HG03095 (cell line): Measurements from ENCODE around the gene COL4A3.

Experiments
- ATAC-seq: cut with Tn5 transposase; IDR thresholded peaks from one replicate; pipeline ENCODE4 v1.9.1; 2021; ENCODE audit warnings: moderate library complexity; ENCODE audit not compliant: unreplicated experiment

COL4A3 gene

DNA sequence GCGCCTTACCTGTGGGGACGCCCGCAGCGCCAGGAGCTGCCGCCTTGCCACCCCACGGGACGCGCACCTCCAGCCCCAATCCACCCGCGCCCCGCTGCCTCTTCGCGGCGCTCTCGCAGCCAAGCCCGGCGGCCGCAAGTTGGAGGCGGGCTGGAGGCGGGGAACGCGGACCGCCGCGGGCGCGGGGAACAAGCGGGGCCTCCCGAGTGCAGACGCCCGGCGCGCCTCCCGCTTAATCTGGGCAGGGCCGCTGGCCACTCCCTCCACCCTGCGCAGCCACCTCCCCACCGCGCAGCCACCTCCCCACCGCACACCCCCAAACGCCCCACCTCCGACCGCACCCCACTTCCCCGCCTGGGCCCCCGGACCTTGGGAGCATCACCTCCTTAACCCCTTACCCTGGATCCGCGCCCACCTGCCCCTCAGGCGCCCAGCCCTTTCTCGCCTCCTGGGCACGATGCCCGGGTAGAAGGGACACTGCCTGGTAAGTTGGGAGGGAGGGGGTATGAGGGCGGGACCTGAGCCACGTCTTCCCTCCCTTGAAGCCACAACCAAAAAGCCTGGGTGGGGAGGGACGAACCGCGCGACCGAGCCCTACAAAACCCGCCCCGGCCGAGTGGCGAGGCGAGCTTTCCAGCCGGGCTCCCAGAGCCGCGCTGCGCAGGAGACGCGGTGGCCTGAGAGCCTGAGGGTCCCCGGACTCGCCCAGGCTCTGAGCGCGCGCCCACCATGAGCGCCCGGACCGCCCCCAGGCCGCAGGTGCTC, at the start of gene COL4A3, which contains the start of gene COL4A4:
Gene COL4A3, plus strand, starts transcription at position 627 of the 765 bp plus-strand sequence. Its CDS starts 103 bp downstream, at position 730.
Gene COL4A4, minus strand, starts transcription at position 208 of the 765 bp plus-strand sequence. CDS start 16,722 bp downstream, outside the sequence.
- ATAC-seq: peak; percentile 66

DNA sequence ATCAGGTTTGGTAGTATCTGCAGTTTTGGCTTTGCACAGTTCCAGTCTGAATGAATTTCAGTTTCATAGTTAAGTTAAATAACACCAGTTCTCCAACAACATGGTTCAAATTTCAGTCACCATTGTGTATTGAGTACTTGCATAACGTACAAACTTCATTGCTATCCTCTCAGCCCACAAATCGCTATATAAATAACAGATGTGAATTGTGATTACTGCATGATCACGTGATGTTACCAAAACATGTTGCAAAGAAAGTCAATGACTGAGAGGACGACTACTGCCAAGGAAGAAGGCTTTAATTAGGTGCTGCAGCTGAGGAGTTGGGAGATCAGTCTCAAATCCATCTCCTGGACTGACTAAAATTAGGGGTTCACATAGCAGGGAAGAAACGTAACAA, 48.7 kb upstream of the COL4A3 start:
- ATAC-seq: no peak

DNA sequence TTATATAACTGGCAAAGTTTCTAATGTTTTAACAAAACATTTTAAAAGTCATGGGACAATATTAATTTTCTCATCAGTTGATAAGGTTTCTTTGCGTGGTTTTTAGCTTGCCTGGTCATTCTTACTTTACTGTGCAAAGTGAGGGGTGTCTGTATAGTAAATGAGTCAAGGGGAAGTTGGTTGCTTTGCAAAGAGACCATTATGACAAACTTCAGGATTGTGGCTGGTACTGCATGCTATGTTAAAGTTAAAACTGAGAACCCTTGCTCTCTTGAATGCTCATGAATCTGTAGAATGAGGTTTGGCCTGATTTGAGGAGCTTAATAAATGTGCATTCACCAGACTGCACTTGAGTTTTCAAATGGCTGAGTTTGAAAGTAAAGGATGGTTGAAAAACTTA, 47.4 kb upstream of the COL4A3 start:
- peak; percentile 68 for ATAC-seq

DNA sequence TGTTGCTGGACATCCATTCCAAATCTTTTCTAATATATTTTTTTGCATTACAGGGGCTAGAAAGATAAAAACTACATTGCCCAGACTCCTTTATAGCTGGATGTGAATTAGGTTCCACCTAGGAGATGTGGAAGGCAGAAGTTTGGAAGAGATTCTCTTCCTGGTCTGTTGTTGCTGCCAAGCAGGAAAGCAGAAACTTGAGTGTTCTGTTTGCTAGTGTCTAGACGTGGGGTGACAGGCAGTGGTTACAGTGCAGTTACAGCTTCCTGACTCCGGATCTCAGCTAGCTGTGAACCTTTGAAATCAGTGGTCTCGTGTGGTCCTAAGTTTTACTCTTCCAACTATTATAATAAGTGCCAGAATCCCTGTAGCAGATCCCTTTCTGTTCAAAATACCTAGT, 46.6 kb upstream of the COL4A3 start:
- no peak for ATAC-seq

DNA sequence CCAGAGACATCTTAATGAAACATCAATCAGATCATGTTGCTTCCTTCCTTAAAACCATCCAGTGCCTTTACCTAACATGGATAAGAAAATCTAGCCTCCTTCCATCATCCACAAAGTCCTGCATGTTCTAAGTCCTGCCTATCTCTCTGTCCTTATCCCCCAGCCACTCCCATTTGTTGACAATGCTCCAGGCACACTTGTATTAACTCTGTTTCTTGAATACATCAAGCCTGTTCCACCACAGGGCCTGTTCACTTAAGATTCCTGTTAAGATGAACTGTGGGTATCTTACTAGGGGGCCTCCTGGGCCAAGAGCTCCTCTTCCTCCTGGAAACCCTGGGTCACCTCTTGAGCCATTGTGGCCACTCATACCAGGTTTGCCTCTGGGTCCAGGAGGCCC, 46.1 kb upstream of the COL4A3 start:
- ATAC-seq: no peak

DNA sequence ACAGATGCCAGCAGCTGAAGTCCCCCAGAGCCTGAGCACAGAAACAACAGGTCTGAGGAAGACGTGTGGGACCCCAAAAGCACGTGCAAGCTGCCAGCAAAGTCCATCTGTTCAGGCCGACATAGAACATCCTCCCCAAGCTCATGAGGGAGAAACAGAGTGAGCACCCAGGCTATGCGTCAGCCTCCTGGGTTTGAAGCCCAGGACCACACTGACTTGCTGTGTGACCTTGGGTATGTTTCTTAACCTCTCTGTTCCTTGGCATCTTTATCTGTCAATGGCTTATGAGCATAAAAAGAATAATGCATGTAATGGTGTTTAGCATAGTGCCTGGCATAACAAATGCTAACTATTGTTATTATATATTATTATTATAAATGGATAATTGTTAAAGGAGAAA, 40.7 kb upstream of the COL4A3 start:
- no peak for ATAC-seq

DNA sequence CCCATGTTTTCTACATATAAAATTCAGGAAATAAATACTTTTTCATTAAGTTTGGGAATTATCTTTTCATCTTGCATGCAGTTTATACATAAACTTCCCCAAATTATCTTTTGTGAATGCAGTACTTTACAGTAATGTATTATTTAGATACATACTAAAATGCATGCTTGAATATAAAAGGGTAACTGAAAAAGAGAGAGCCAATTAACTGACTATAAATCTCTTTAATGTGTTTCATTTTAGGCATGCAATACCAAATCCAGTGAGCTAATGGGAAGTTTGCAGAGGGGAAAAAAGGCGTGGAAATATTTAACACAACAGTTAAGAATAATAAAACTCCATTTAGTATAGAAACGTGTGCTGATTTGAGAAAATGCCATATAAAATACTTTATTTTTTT, 39.6 kb upstream of the COL4A3 start:
- ATAC-seq: no peak

DNA sequence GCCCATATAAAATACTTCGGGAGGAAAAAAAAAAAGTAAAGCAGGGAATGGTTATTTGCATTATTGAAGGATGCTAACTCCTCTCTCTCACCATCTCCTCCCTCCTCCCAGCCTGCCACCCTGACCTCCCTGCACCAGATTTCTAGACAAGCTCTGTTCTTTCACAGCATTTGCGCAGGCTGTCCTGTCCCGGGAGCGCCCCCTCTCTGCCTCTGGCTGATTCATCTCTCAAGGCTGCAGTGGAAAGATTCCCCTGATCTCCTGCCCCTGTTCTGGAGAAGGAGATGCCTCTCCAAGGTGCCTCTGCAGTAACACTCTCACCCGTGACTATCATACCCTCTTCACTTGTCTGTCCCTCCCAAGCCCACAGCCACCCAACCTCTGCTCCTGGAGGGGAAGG, 38.9 kb upstream of the COL4A3 start:
- ATAC-seq: no peak

DNA sequence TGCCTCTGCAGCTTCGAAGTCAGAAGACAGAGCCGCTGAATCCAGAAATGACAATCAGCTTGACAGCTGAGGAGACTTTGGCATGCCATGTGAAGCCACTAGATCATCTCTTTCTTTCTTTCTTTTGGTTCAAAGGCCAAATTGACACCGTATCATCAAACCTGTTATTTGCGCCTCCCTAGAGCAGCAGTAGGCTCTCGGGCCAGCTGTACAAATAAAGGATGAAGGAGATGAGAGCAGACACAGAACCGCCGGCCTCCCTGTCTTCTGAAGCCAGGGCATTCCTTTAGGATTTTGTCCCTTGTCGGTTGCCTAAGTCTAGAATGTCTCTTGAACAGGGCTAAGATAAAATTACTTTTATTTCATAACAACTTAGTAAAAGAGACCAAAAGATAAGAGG, 37.2 kb upstream of the COL4A3 start:
- no peak for ATAC-seq

DNA sequence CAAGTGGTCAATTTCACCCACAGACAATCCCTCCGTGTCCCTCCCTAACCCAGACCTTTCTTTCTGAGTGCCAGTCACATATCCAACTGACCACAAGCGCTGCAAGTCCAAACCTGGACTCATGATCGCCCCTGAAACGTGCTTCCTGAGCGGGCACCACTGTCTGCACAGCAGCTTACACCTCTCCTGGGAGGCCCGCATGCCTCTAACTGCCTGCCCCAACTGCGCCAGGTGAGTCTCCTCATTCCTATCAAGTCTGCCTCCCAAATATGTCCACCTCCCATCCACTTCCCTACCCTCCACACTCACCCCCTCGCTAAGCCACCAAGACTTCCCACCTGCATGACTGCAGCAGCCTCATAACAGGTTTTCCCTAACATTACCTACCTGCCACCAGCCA, 33.8 kb upstream of the COL4A3 start:
- ATAC-seq: no peak

DNA sequence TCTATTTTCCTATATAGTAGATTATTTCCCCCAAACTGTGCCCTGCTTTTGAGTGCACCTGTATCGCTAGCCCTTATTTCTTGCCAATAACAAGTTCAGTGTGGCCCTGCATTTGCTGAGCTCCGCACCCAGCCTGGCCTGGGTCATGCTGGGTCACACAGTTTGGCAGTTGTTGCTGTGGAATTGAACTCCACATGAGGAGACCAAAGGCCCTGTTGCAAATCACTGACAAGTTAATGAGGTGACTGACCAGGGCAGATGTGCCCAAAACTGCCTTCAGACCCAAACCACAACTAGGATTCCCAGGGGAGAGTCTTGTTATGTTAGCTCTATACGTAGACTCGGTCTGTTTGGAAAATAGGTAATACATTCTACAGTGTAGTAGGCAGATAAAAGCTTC, 31.4 kb upstream of the COL4A3 start:
- no peak for ATAC-seq

DNA sequence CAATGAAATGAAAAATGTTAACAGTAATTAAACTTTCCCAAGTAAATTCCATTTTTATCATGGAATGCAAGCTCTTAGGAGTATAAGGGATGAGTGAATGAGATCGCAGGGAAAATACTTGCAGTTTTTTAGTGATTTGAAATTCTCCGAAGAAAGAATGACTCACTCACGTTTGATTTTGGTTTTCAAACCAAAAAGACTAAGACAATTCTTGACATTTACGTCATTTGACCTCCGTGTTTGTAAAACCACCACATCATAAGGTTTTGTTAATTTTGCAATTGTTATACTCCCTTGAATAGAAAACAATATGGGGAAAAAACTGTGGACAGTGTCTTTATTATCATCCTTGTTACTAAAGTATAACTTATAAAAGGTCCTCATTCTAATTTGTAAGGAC, 29.8 kb upstream of the COL4A3 start:
- no peak for ATAC-seq

DNA sequence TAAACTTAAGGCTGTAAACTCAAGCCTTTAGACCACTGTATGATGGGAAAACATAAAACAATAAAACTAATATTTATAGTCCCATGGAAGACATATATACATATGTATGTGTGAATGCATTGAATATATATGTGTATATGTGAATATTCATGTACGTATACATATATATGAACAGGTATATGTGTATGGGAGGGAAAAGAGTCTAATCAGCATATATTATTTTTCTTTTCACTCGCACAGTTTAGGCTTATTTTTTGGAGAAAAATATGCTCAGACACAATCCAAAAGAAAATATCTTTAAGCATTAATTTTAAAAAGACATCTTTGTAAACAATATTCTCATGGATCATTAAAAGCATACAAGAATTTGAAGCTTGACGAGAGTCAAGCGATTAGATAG, 23.1 kb upstream of the COL4A3 start:
- ATAC-seq: no peak

DNA sequence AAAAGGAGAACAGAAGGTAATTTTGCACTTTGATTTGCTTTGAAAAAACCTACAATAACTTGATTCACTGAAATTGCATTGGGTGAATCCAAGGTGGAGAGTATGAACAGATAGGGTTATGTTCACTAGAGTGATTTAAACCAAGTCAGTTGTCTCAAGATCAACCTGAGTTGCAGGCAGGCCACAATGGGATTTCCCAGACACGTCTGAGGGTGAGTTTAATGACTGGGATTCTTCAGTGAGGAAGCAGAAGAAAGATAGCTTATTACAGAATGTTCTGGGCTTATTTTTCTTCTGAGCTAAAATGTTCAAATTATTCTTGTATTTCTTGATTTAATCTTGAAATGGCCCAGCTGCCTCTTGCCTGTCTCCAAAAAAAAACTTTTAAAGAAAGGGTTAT, 20.5 kb upstream of the COL4A3 start:
- ATAC-seq: no peak

DNA sequence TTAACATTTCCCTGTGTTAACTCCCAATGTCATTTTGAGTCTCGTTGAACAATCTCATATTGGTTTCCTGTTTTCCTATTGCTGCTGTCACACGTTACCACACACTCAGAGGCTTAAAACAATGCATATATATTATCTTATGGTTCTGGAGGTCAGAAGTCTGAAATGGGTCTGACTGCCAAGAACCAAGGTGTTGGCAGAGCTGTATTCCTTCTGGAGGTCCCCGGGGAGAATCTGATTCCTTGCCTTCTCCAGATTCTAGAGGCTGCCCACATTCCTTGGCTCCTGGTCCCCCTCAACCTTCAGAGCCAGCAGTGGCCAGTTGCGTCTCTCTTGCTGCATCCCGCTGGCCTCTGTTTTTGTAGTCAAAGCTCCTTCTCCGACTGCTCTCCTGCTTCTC, 18.0 kb upstream of the COL4A3 start:
- no peak for ATAC-seq

DNA sequence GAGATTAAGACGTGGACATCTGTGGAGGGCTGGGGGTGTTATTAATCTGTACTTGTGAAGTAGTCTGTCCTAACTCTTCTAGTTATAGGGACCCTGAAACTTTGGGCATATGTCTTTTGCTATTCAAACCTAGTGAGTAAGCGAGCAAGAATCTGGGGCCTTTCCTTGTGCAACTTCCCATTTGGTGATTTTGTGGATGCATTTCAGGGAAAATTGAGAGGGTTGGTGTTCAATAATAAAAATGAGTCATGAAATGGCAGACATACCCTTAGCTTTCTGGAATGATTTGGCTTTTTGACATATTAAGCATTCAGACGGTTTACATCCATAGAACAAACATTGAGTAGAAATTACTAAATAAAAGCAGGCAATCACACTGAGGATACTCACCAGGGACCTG, 17.4 kb upstream of the COL4A3 start:
- no peak for ATAC-seq

DNA sequence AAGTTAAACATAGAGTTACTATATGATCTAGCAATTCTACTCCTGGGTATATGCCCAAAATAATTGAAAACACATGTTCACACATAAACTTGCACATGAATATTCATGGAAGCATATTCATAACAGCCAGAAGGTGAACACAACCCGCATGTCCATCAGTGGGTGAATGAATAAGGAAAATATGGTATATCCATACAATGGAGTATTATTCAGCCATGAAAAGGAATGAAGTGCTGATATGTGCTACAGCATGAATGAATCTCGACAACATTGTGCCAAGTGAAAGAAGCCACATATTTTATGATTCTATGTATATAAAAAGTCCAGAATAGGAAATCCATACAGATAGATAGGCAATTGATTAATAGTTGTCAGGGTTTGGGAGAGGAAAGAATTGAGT, 16.3 kb upstream of the COL4A3 start:
- ATAC-seq: no peak

DNA sequence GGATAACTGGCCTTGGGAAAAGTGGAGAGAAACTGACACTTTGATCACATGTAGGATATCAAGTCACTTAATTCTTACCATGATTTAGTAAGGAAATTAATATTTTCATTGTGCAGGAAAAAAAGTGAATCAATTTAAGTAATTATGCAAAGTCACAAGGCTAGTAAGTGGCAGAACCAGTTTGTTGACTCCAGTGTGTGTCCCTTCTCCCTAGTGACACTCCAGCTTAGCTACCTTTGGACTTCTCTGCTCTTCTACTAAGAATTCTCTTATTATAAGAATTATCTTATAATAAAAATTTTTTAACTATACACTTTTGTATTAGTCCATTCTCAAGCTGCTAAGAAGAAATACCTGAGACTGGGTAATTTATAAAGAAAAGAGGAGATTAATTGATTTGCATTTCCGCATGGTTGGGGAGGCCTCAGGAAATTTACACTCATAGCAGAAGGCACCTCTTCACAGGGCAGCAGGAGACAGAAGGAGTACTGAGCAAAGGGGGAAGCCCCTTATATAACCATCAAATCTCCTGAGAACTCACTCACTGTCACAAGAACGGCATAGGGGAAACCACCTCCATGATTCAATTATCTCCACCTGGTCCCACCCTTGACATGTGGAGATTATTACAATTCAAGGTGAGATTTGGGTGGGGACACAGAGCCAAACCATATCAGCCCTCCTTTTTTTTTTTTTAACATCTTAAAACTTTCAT, 14.0 kb upstream of the COL4A3 start:
- no peak for ATAC-seq

DNA sequence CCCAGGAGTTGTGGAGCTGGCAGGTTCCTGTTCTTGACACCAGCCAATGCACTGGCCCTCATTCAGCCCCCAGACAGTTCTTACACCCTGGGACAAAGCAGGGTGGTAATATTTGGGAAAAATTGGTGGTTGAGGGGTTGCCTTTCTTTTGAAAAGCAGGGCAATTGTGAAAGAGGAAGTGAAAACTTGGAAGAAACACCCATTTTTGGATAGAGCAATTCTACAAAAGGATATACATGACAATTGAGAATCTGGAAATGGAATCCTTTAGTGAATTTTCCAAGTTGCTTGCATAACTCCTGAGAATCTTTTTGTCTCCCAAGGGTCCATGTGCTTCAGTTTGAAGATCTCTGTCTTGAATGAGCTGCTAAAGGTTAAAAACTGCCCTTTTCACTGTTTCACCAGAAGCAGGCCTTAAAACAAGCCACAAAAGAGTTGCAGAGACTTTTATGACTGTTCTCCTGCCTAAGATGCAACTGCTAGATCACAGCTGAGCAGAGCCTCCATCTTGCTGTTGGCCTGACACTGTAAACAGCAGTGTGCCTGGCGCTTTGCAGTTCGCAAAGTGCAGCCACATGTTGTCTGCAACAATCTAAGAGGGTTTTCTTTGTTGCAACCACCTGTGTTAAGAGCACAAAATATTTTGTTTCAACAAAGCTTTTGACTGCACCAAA, 12.2 kb upstream of the COL4A3 start:
- ATAC-seq: no peak

DNA sequence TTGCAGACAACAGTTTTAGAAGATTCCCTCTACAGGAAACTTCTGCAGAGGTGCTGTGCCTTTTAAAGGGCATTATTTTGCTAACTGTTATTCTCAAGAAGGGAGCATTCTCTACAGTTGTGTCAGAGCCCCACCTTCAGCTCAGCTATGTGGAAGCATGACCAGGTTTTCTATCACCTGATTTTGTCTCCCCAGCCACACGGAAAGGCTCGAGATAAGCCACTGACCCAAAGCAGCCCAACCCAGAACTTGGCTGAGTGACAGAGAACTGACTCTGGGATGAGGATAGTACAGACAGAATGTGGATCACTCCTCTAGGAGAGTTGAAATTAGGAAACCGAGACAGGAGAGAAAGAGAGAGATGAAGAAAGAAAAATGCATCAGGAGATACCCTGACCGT, 11.1 kb upstream of the COL4A3 start:
- no peak for ATAC-seq

DNA sequence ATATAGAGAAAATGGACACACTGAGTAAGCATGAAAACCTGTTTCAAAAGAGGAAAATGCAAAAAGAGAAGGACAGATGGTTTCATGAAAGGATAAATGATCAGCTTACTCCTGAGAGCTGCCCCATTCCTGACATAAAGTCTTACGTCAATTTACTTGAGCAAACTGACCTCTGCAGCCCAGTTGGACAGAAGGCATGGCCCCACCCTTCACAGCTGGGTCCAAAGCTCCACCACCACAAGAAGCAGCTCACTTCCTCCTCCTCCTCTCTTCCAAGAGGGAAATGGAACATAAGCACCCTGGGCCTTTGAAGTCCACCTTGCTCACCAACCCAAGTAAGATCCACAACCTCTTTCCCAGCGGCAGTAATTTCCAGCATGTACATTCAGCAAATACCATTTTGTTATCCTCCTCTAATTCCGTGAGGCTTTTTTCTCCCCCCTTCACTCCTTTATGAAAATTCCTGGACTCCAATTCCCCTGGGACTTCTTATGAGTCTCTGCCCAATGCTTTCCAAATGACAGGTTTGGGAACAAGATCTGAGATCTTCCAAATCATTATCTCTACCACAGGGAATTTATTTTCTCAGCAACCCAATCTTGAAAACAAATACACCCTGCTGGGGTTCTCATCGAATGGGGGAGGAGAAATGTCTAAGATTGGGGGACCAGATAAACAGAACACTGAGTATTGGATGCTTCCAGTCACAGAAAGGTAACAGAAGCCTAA, 10.5 kb upstream of the COL4A3 start:
- no peak for ATAC-seq
